ENCODE results near the gene TXNDC2. TPM values are rescaled to one million over a fixed set of nuclear protein-coding genes. Genes with fewer than 3 reads are reported as not detected.

TXNDC2 gene
- total RNA-seq, 1 experiment from 2014 or later: 0.28 TPM

DNA sequence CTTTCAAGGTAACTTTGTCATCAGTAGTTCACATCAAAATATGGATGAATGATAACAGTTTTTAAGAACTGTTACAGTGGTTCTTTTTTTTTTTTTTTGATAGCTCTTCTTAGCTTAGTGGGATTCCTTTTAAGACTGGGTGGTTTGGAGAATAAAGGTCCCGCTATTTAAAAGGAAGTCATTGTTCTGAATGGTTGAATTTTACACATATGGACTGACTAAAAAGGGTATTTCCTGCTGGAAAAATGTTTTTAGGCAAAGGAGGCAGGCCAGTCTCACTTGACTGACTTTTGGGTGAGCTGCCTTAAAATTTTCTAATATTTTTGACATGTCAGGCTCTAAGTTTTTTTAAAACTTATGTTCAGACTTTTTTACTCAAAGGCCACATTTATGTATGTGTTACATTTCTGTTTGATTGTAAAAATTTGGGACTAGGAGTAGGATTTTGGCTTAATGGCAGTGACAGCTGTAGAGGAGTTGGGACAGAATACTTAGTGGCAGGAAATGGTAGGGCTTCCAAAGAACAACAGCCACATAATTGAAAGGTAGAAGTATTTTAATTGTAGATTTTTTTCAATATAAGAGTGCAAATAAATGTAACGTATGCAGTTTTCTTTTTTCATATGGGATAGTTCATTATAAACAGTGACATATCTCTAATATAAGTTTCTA, 41.8 kb downstream of the TXNDC2 start:
- no peak overlapping the region for H3K4ac ChIP-seq (ENCODE audit: low read depth, low read length)
- no peaks in the 10 kb centered on the region for H4K20me1 ChIP-seq (ENCODE audit: control insufficient read depth, insufficient read depth, insufficient read length)
- Mint-ChIP-seq H3K27ac (peak overlapping the region in 2 of 3 experiments; percentile 21 to 38; a peak in 2 of 7 replicates), H3K4me3 (no peak overlapping the region), H3K36me3 (ENCODE audit: insufficient read depth in 1 of 3, low read depth in 3 of 3) (peaks cover 2 to 9% (median 8%) of the 10 kb centered on the region in 3 experiments; a peak in 5 of 7 replicates), H3K4me1 (peaks cover 36 to 54% of the 10 kb centered on the region in 2 experiments), H3K27me3 (ENCODE audit: low read depth) (no peaks in the 10 kb centered on the region), H3K9me3 (no peaks in the 10 kb centered on the region)
- no peak overlapping the region for H3K14ac ChIP-seq (ENCODE audit: insufficient read depth, low read length)
- no peaks in the 10 kb centered on the region for H3K23me2 ChIP-seq (ENCODE audit: insufficient read length, low read depth, low read length, poor library complexity, severe bottlenecking)
- no peak overlapping the region for H2AK5ac ChIP-seq (ENCODE audit: insufficient read length, low read length)
- H2BK12ac ChIP-seq (ENCODE audit: insufficient read length, low read depth, low read length): no peak overlapping the region
- H2BK20ac ChIP-seq (ENCODE audit: low read depth, low read length, poor library complexity, severe bottlenecking): no peak overlapping the region
- no CpG with 5 or more reads among the region's 2 CpGs for WGBS (ENCODE audit: extremely low coverage, insufficient read length, low lambda C conversion rate)
- H3K79me2 ChIP-seq (ENCODE audit: insufficient read depth, low read length): peaks cover 25% of the 10 kb centered on the region
- no peaks in the 10 kb centered on the region for H3K27me3 ChIP-seq (ENCODE audit: insufficient read depth, low read length)
- H3K9ac ChIP-seq (ENCODE audit: extremely low read depth, insufficient read length, low read length): no peak overlapping the region
- H4K5ac ChIP-seq (ENCODE audit: insufficient read length, low read depth, low read length): no peak overlapping the region
- no peak overlapping the region for H2BK120ac ChIP-seq (ENCODE audit: low read depth, low read length, poor library complexity, severe bottlenecking)
- TF ChIP-seq, protein P1, sequence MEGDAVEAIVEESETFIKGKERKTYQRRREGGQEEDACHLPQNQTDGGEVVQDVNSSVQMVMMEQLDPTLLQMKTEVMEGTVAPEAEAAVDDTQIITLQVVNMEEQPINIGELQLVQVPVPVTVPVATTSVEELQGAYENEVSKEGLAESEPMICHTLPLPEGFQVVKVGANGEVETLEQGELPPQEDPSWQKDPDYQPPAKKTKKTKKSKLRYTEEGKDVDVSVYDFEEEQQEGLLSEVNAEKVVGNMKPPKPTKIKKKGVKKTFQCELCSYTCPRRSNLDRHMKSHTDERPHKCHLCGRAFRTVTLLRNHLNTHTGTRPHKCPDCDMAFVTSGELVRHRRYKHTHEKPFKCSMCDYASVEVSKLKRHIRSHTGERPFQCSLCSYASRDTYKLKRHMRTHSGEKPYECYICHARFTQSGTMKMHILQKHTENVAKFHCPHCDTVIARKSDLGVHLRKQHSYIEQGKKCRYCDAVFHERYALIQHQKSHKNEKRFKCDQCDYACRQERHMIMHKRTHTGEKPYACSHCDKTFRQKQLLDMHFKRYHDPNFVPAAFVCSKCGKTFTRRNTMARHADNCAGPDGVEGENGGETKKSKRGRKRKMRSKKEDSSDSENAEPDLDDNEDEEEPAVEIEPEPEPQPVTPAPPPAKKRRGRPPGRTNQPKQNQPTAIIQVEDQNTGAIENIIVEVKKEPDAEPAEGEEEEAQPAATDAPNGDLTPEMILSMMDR (conservative IDR thresholded peaks at IDR 0.05): no peak
- no peak overlapping the region for H2BK5ac ChIP-seq (ENCODE audit: insufficient read length, low read length)
- H3K4me1 ChIP-seq (ENCODE audit: insufficient read depth, low read length): no peaks in the 10 kb centered on the region; the same call in 1 of the 2 replicates
- H2AFZ ChIP-seq (ENCODE audit: low read length): no peak overlapping the region
- H3K56ac ChIP-seq (ENCODE audit: insufficient read length, low read depth, low read length): no peak overlapping the region
- no peak overlapping the region for H3K23ac ChIP-seq (ENCODE audit: insufficient read length, low read depth, low read length)
- no peak overlapping the region for H2BK15ac ChIP-seq (ENCODE audit: low read depth, low read length)
- no peak overlapping the region for H3K27ac ChIP-seq (ENCODE audit: insufficient read length, low read depth, low read length)
- H4K8ac ChIP-seq (replicated peaks; ENCODE audit: insufficient read length, low read depth, low read length): no peak overlapping the region
- H4K91ac ChIP-seq (ENCODE audit: insufficient read length, low read depth, low read length): no peak overlapping the region
- H3T11ph ChIP-seq (ENCODE audit: low read length): no peak overlapping the region
- no peak overlapping the region for H3K4me2 ChIP-seq (ENCODE audit: insufficient read depth, insufficient read length, low read length)
- DNase-seq: no peak
- H3K18ac ChIP-seq (ENCODE audit: insufficient read length, low read depth, low read length): no peak overlapping the region
- H3K9me3 ChIP-seq (ENCODE audit: control insufficient read depth, low read depth, low read length): no peaks in the 10 kb centered on the region
- peaks cover 4% of the 10 kb centered on the region for H3K79me1 ChIP-seq (ENCODE audit: insufficient read depth, low read depth, low read length, poor library complexity, severe bottlenecking)

Measured in H9 (cell line).